Activated CD4-positive, alpha-beta T cell treated with anti-CD3 and anti-CD28 coated beads, Interleukin-10, Interleukin-2, amounts not matched to agents 100 ng/mL and 50 ng/mL, durations not matched to agents 16 hours and 8 hours (primary cell): ENCODE measurements around the gene ZNF440.
A peak's percentile ranks its signal among the peaks of the same experiment; 100 is the strongest.
"Not testable (repeated sequence)": the region's sequence is repeated elsewhere in the genome, so short reads cannot be mapped to it uniquely, and the experiment has no call there.

Experiments
- DNase-seq: peaks from one replicate; pipeline ENCODE4 v3.0.0-alpha.2; 2020

The ZNF440 gene

DNA sequence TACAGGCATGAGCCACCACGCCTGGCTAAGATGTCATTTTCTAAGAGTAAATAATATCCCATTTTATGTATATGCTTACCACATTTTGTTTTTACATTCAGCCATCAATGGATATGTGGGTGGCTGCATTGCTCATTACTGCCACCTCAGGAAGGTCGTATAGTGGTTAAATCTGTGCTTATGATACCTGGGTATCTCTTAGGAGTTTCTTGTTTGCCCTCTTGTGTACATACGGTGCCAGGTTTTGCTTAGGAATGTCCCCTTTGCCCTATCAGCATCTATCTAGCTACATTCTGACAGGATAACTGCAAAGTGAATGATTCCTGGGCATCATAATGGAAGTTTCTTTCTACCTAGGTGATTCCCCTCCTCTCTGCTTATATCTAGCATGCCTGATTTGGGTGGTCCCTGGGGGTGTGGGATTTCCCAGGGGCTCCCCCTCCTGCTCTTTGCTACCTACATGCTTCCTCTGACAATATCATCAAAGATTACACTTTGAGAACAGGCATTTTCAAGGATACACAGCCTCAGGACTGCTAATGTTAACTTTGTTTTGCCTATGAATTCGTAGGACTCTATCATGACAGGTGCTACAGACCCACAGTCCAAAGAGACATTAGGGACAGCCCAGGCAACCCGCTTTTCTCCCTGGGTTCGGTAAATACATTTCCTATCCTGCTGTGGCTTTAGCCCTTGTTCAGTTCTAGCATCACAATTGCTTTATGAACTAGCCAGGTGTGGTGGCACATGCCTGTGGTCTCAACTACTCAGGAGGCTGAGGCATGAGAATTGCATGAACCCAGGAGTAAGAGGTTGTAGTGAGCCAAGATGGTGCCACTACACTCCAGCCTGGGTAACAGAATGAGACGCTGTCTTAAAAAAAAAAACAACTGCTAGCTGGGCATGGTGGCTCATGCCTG is 15.1 kb downstream of the ZNF440 start:
- not testable (repeated sequence) for DNase-seq

DNA sequence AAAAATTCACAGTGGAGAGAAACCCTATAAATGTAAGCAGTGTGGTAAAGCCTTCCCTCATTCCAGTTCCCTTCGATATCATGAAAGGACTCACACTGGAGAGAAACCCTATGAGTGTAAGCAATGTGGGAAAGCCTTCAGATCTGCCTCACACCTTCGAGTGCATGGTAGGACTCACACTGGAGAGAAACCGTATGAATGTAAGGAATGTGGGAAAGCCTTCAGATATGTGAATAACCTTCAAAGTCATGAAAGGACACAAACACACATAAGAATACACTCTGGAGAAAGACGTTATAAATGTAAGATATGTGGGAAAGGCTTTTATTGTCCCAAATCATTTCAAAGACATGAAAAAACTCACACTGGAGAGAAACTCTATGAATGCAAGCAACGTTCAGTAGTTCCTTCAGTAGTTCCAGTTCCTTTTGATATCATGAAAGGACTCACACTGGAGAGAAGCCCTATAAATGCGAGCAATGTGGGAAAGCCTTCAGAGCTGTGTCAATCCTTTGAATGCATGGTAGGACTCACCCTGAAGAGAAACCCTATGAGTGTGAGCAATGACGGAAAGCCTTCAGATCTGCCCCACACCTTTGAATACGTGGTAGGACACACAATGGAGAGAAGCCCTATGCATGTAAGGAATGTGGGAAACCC is 18.3 kb downstream of the ZNF440 start:
- DNase-seq: no peak

DNA sequence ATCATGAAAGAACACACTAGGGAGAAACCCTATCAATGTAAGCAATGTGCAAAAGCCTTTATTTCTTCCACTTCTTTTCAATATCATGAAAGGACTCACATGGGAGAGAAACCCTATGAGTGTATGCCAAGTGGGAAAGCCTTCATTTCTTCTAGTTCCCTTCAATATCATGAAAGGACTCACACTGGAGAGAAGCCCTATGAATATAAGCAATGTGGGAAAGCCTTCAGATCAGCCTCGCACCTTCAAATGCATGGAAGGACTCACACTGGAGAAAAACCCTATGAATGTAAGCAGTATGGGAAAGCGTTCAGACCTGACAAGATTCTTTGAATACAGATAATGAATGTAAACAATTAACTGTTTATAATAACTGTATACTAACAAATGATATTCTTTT is 19.5 kb downstream of the ZNF440 start:
- DNase-seq: no peak

DNA sequence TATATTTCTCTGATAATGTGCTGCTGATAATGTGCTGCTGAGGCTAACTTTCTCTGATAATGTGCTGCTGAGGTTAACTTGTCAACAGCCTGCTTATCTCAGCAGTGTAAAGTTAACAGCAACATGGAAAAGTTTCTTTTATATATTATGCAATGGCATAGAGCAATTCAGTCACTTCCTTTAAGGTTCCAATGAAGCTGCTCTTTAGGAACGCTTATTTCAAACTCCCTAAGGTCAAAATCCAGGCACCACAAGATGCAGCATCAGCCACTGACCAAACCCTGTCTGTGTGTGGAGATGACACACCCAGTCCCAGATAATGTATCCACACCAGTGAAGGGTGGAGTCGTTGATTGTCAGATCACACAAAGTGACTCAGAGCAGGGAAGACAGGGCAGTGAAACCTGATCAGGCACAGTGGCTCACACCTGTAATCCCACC is 21.6 kb downstream of the ZNF440 start:
- not testable (repeated sequence) for DNase-seq

DNA sequence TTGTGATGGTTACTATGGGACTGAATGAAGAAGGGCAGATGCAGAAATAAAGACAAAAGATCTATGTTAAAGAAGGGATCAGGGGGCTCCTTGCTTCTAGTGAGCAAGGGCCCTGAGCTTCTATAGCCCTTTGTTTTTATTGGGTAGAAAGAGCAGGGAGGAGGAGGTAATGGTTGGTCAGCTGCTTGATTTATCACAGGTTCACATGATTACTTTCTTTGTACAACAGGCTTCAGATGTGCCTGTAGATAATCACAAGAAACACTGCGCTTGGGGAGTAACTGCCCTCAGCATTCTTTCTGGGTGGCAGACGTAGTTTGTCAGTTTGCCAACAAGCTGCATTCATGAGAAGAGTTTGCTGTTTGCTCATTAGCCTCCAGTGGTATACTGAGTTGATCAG is 29.6 kb downstream of the ZNF440 start:
- no peak for DNase-seq

DNA sequence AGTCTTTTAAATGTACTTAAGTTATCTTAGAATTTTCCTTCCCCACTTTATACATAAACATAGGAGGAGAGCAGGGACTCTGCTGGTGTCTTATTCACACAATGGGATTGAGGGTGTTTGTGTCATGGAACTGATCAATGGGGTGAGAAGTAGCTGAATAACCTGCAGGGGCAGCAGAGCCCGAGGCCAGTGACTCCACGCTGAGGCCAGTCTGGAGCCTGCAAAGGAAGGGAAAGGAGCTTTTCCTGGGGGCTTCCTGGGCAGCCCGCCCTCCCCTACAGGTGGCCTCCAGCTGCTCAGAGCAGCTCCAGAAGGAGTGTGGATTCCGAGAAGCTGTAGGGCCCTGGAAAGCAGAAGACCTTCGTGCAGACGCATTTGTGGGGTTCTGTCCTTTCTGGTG is 33.5 kb downstream of the ZNF440 start:
- not testable (repeated sequence) for DNase-seq

DNA sequence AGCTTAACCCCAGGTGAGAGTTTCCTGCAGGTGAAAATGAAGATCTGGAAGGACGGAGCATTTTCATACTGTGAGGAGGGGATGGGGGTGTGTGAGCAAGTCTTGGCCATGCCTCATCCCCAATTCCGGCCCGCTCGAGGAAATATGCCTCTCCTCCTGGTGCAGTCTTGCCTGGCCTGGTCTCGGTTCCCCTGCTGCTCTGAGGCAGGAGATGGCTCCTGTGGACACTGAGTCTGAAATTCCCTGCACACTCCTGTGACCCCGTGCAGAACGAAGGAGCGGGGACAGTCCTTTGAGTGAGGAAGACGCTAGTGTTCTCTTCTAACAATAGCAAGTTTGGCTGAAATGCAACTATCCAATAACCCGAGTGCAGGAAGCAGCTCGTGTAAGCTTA is 34.1 kb downstream of the ZNF440 start:
- no peak for DNase-seq

DNA sequence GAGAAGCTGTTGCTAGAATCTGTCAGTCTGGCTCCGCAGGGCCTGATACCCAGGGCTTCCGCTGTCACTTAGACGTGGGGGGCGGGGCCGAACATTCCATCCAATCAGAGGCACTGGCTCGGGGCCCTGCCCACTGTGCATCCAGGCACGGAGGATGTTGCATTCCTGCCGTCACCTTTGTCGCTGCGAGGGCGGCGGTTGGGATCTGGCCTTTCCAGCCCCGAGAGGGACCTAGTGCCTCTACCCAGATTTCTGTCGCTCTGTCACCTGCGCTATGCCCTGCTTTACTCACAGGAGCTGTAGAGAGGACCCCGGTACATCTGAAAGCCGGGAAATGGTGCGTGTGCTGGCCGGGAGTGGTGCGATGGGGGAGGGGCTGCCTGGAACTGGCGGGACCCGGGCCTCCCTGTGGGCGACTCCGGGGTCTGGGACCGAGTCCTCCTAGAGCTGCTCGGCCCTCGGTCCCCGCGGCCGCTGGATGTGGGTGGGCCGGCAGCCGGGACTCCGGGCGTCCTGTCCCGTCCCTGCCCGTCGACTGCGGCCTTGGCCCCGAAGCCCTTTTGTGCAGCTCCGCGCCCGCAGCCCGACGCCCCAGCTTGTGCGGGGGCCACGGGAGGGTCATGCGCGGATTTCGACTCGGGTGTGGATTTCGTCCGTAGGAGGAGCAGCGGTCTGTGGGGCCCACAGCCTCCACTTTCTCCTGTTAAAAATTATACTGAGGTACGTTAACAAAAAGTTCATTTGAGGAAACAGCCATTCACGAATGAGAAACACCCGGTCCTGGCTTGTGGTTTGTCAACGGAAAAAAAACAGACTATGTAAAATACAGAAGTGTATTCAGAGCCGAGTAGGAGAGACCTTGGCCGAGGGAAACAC is 34.8 kb downstream of the ZNF440 start, which contains the start of gene ZNF439:
TSS of gene ZNF439 (plus strand) at position 133 of the 876 bp plus-strand sequence. CDS start at position 275, 142 bp downstream.
- DNase-seq: peak; percentile 59

DNA sequence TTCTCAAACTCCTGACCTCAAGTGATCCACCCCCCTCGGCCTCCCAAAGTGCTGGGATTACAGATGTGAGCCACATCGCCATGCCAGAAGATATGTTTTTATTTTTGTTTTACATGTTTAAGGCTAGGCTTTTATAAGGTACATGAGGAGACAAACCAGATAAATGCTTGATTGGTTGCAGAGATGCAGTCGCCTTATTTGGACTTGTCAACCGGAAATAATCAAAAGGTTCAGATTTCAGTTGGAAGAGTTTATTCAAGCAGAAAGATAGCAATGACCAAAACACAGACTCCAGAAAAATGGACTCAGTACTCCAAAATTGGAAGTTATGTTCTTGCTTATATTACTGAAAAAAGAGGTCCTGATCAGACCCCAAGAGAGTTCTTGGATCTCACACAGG is 36.2 kb downstream of the ZNF440 start:
- not testable (repeated sequence) for DNase-seq

DNA sequence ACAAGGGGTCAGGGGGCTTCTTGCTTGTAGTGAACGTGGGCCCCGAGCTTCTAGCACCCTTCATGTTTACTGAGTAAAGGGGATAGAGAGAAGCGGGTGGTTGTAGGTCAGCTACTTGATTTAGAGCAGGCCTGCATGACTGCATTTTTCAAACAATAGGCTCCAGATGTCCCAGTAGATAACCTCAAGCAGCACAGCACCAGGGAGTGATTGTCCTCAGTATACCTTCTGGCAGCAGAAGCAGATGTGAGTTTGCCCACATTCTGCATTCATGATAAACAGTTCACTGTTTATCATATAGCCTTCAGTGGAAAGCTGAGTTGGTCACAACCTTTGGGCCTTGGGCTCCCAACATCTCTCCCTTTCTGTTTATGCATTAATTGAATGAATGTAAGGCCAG is 39.3 kb downstream of the ZNF440 start:
- DNase-seq: no peak

DNA sequence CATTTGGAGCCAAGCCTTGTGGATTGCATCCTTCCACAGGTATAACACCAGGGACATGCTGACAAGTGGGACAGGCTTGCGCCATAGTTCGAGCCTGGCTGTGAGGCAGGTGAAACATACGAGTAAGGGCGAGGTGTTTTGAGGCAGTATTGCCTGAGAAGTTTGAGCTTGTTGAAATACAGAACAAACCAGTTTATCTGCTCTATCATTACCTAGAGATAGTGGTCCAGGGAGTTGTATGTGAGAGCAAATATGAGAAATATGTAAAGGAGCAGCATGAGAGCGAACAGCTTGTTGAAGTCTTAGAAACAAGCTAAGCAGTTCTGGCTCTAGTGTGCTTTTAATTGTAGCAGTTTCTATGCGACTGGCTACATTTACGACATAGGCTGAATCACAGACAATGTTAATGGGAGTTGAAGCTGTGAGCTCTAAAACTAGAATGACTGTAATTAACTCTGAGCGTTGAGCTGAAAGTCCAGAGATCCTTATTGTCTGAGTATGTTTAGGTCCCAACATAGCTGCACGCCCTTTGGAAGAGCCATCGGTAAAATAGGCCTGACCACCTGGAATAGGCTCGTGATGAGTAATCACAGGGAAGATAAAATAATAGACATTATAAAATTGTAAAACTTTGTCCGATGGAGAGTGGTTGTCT is 42.6 kb downstream of the ZNF440 start:
- DNase-seq: no peak

DNA sequence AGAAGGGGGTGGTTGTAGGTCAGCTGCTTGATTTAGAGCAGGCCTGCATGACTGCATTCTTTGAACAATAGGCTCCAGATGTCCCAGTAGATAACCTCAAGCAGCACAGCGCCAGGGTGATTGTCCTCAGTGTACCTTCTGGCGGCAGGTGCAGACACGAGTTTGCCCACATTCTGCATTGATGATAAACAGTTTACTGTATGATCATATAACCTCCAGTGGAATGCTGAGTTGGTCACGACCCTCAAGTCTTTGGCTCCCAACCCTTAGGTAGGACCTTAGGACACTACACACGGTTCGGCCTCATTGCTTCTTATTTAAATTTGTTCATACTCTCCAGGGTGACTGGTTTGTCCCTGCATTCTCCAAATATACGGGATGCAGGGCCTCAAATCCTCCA is 46.6 kb downstream of the ZNF440 start:
- DNase-seq: no peak

DNA sequence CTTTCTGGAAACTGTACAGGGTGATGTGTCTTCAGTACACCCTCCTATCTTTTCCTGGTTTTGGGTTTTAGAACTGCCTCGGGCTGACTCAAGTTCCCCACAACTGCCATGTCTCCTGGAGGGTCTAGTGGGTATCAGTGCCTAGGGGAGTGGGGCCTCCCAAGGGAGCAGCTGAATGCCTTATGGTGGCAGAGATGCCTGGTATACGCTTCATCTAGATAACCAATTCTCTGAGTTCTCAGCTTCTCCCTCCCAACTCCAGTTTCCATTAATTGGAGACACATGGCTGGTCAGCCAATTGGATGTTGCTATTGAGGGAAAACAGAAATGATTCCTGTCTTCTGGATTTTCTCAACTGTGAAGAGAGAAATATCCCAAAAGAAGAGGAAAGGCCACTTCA is 47.2 kb downstream of the ZNF440 start:
- no peak for DNase-seq

DNA sequence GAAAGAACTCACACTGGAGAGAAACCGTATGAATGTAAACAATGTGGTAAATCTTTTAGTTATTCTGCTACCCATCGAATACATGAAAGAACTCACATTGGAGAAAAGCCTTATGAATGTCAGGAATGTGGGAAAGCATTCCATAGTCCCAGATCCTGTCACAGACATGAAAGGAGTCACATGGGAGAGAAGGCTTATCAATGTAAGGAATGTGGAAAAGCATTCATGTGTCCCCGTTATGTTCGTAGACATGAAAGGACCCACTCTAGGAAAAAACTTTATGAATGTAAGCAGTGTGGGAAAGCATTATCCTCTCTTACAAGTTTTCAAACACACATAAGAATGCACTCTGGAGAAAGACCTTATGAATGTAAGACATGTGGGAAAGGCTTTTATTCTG is 53.7 kb downstream of the ZNF440 start:
- not testable (repeated sequence) for DNase-seq

DNA sequence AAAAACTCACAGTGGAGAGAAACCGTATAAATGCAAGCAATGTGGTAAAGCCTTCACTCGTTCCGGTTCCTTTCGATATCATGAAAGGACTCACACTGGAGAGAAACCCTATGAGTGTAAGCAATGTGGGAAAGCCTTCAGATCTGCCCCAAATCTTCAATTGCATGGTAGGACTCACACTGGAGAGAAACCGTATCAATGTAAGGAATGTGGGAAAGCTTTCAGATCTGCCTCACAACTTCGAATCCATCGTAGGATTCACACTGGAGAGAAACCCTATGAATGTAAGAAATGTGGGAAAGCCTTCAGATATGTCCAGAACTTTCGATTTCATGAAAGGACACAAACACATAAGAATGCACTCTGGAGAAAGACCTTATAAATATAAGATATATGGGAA is 54.1 kb downstream of the ZNF440 start:
- DNase-seq: no peak

DNA sequence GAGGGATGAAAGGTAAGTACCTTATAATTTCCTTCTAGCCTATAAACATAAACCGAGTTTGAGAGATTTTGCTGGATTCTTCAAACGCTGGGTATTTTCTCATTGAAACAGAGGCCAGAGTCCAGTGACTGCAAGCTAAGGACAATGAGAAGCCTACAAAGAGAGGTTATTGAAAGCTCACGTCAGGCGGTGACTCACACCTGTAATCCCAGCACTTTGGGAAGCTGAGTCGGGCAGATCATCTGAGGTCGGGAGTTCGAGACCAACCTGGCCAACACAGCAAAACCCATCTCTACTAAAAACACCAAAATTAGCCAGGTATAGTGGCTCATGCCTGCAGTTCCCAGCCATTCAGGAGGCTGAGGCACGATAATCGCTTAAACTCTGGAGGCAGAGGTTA is 58.6 kb downstream of the ZNF440 start:
- no peak for DNase-seq

DNA sequence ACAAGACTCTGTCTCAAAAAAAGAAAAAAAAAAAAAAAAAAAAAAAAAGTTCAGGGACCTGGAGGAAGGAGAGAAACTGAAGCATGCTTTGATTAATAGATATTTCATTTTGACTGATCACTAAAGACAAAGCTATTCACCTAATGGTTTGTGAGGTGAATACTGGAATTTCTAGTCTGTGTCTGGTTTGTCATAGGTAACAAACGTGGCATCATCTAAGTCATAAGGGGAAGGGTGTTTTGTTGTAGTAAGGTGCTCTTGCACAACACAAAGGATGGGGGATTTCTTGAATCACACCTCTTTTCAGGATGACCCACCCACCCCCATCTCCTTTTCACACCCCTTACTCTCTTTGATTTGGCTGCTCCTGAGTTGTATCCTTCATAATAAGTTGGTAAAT is 59.7 kb downstream of the ZNF440 start:
- DNase-seq: no peak

DNA sequence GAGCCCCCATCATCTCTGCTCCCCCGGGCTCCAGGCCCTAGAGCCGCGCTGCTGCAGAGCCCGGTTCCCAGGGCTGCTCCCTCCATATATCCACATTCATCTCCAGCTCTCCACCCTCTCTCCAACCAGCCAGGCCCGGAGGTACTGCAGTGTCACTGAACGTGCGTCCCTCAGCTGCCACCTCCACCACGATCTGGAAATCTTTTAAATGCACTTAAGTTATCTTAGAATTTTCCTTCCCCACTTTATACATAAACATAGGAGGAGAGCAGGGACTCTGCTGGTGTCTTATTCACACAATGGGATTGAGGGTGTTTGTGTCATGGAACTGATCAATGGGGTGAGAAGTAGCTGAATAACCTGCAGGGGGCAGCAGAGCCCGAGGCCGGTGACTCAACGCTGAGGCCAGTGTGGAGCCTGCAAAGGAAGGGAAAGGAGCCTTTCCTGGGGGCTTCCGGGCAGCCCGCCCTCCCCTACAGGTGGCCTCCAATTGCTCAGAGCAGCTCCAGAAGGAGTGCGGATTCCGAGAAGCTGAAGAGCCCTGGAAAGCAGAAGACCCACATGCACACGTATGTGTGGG is 65.7 kb downstream of the ZNF440 start:
- DNase-seq: peak; percentile 15

DNA sequence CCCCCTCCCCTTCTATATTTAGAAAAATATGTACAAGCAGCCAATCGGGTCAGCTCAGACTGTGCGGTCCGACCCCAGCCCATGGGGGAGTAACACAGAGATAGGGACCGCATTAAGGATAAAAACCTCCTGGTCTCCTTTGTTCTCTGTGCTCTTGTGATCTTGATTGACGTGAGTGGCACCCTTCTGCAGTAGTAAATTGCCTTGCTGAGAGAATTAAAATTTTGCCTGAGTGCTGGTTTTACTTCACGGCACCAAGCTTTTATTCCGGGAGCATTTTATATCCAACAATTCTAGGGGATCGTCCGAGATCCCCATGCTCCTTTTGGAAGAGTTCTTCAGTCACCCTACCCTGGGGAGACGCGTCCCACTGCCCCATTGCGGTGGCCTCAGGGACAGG is 66.5 kb downstream of the ZNF440 start:
- DNase-seq: no peak

DNA sequence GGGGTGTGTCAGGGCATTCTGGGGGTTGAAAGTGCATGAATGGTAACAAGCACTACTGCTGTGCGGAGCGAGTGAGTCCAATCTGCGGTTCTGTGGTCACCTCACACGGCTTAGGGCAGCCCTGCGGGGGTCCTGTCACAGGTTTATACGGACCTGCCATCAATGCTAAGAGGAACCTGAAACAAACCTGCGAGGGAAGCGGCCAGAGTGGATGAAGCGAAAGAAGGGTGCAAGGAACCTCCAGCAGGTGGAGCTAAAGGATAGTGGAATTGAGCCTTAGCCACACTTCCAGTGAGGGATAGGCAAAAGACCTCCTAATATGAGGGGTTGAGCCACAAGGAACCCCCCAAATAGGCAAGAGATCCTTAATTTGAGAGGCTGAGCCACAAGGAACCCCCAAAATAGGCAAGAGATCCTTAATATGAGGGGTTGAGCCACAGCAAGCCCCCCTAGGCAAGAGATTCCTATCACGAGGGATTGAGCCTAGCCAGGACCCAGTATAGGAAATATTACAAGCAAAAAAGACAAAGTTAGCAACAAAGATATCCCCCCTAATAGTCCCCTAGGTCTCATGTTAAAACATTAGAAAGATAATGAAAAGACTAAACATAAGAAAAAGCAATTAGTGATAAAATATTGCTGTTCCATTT is 67.2 kb downstream of the ZNF440 start:
- DNase-seq: peak; percentile 50

DNA sequence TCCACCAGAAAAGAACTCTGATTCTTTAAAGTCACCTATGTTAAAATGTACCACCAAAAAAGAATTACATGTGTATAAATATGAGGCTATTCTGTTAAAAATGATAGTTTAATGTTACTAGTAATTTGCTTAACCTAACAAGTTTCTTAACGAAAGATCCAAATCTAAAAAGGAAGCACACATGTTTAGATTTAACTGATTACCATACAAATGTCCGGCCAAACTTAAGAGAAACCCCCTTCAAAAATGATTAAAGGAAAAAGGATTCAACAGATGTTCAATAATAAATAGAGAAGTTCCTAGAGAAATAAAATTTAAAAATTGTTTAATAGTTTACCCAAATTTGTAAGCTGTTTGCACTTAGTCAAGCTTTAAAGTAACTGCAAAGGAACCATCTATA is 68.5 kb downstream of the ZNF440 start:
- no peak for DNase-seq
